ENCODE results near the gene YKT6.

DNA sequence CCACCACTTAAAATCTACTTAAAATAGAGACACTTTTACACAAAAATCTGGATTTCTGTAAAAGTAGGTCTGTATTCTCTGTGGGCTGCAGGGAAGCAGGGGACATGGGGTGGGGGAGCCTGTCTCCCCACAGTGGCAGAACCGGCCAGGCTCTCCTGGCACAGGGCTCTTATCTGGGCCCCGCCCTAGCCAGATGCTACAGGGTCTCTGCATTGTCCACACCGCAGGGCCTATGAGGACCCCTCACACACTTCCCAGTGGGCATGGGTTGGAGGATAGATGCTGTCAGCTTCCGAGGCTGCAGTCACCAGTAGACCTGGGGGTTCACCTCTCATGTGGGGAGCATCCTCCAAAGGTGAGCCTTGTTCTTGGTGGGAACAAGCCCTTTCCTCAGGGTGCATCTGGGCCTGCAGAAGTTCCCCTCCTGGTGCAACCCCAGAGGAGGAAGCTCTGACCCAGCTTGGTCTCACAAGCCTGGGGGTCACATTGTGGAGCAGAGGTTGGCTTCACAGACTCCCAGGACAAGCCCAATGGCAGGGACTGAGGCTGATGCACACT, 44.2 kb upstream of the YKT6 start:
- TF ChIP-seq, protein P1, sequence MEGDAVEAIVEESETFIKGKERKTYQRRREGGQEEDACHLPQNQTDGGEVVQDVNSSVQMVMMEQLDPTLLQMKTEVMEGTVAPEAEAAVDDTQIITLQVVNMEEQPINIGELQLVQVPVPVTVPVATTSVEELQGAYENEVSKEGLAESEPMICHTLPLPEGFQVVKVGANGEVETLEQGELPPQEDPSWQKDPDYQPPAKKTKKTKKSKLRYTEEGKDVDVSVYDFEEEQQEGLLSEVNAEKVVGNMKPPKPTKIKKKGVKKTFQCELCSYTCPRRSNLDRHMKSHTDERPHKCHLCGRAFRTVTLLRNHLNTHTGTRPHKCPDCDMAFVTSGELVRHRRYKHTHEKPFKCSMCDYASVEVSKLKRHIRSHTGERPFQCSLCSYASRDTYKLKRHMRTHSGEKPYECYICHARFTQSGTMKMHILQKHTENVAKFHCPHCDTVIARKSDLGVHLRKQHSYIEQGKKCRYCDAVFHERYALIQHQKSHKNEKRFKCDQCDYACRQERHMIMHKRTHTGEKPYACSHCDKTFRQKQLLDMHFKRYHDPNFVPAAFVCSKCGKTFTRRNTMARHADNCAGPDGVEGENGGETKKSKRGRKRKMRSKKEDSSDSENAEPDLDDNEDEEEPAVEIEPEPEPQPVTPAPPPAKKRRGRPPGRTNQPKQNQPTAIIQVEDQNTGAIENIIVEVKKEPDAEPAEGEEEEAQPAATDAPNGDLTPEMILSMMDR (IDR thresholded peaks at IDR 0.05; ENCODE audit: low read depth, low read length, poor library complexity, severe bottlenecking): no peak
- TF ChIP-seq EZH2phosphoT487 (IDR thresholded peaks at IDR 0.05; ENCODE audit: borderline replicate concordance, low read length): no peak

Measured in DOHH2 (cell line).